GM18520 (cell line): ENCODE data around the gene H6PD.

Experiments used
- ATAC-seq: cut with Tn5 transposase; IDR thresholded peaks from one replicate; pipeline ENCODE4 v1.9.1; 2021; ENCODE audit not compliant: unreplicated experiment

The H6PD gene

DNA sequence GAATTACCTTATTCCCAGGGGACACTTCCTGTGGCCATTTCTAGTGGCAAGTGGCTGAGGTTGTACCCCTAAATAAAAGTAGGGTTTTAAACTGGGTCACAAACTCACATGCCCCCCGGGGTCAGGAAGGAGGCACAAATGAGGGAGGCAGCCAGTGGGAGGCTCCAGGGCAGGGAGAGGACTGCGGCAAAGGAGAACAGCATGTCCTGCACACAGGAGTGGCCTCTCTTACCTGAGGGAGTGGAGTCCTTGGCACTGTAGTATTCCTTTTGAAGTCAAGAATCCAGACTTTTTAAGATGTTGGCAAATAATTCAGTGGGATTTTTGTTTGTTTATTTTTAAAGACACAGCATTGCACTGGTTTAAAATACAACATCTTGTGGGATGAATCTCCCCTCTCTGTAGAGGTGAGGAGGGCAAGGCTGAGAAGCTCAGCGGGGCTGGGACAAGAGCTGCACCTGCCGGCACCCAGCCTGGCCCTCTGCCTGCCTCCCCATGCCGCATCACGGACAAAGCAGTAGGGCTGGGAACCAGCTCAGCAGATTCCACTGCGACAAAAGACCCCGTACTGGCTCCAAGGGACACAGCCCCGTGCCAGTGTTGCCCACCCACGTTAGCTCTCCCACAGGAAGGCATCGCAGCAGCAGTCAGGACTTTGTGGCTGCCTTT lies 80.3 kb downstream of the H6PD start:
- no peak for ATAC-seq

DNA sequence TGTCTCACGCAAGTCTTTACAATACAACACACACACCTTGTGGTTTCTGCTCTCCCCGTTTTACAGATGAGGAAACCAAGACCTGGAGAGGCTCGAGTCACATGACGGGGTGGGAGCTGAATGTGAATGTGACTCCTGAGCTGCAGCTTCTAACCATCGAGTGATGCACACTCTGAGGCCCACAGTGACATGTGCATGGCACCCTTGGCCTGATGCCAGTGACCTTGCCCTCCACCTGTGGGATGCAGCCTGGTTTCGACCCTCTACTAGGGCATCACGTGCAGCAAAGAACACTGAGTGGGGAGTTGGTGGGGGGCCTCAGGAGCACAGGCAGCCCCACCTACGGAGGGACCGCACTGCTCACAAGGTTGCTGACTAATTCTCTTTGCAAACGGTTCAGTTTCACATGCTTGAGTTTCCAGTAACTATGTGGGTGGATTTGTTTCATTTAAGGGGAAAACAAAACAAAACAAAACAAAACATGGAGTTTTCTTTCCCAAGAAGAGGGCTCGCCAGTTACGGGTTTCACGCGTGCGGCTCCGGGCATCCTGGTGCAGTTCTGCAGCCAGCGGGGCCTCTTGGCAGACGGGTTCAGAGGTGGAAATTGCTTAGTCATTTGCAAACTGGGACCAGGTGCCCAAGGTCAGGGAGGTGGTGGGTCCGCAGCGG lies 81.0 kb downstream of the H6PD start:
- no peak for ATAC-seq

DNA sequence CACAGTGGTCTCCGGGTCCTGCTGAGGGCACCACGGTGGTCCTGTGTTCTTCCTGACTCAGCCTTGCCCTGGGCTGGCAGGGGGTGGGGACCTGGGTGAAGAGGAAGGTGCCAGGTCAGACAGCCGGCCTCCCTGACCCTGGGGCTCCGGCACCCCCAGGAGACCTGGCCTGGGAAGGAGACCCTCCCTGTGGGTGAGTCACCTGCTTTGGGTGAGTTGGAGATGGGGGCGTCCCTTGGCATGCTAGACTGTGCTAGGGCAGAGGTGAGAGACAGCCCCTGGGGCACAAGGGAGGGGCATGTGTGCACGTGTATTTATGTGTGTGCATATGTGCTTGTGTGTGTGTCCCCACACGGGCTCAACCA lies 81.5 kb downstream of the H6PD start:
- no peak for ATAC-seq

DNA sequence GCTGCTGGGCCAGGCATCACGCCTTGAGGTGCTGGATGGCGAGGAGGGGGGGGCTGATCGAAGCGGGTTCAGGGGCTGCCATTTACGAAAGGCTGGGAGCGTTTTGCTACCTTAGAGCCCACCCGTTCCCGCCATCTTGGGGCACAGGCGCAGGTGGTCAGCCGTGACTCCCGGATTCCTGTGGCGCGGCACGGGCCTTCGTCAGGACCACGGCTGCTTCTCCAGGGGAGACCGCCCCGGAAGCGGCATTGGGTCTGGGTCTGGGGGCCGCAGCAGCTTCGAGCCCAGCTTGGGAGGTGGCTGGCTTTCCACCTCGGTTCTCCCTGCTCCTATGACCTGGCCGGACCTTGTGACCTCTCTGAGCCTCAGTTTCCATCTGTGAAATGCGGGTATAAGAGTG lies 81.9 kb downstream of the H6PD start:
- ATAC-seq = no peak

DNA sequence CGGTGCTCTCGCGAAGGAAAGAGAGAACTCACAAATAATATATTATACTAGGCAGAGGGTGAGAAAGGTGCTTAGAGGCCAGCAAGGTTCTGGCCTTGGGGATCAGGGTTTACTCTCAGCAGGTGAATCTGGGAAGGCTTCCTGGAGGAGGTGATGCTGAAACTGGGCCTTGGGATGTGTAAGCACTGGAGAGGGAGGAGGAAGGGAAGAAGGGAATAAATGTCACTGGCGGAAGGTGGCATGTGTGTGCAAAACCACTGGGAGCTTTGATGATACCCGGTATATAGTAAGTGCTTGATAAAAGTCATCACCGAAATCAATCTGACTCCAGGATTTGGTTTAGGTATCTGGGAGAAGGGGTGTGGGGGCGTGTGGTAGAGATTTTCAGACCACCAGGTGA lies 82.5 kb downstream of the H6PD start:
- ATAC-seq = no peak

DNA sequence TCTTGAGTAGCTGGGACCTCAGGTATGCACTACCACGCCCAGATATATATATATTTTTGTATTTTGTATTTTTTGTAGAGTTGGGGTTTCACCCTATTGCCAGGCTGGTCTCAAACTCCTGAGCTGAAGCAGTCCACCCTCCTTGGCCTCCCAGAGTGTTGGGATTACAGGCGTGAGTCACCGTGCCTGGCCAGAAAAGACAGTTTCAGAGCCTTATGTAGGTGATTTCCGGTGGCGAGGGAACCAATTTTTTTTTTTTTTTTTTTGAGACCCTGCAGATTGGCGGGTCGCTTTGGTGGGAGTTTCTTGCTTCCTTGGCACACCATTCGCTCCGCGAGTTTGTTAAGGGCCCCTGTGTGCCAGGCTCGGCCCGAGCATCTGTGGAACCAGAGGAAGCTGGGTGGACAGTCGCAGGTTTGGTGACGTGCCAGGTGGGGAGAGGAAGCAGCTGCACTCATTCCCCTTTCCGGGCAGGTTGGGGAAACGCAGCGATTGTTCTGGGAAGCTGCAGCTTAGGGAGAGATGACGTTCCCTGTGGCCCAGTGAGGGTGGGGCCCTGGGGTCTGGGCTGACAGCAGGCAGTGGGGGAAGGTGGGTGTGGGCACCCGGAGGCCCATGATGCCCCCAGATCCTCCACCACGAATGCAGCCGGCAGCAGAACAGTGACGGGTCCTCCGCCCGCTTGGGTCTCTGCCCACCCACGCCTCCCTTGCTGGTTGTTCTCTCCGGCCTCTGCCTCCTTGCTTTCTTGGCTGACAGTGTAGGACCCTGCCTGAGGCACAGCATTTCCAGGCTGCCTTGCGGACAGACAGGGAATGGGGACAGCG lies 83.2 kb downstream of the H6PD start:
- ATAC-seq = no peak

DNA sequence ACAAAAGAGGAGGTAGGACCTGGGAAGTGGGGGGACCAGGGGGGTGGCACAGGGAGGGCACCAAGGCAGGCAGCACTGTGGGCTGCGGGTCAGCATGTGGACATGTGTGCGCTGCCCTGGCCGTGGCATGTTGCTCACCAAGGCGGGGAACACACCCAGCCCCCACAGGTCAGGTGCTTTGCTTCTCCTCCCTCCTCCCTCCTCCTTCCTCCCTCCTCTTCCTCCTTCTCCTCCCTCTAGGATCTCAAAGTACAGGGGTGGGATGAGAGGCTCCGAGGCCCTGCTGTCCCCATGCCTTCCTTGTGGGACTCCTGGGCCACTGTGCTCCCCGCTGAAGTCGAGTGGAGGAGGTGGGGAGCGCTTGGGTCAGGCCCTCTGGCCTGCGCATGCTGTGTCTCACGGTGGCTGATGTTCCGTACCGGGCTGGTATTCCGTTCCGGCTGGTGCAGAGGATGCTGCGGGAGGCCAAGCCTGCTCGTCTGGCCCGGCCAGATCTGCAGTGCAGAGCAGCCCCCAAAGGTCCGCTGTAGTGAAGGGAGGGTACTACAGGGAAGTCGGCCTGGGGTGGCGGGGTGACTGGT lies 84.7 kb downstream of the H6PD start:
- no peak for ATAC-seq

DNA sequence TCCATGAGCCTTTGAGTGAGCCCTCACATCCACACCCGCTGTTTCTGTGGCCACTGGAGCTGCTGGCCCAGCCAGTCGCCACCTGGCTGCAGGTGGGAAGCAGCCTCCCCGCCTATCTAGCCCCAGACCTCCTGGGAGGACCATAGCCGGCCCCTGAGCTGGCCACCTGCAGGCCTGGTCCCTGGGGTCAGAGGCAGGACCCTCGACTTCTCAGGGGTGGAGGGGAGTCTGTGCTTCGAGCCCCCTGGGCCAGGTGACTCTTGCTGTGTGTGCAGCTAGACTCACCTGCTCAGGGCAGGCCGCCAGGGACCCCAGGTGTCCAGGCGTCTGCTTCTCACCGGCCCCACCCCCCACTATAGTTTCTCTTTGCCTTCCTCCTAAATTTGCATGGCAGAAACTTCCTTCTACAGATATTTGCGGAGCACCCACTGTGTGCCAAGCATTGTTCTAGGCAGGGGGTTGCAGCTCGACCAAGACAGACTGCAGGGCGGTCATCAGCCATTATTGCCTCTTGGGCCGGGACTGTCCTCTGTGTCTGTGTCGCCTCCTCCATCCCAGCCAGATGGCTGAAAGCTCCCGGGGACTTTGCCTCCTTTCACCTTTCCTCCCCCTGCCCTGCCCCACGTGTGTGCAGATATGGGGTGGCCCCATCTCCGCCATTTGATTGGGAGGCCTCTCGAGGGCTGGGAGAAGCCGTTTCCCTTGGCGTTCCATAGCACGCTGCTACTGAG lies 85.4 kb downstream of the H6PD start:
- no peak for ATAC-seq
